Bronchial smooth muscle cell (primary cell): ENCODE results near the gene P2RY1. TPM values are rescaled to one million over a fixed set of nuclear protein-coding genes. Genes with fewer than 3 reads are reported as not detected.

Experiments
- total RNA-seq: library from RNA; depleted of rRNA; stranded (reverse); fragments of >200 nt; gene quantifications from 2 replicates; pipeline ENCODE4 v1.2.1, GENCODE V29; 2014

Gene P2RY1, protein sequence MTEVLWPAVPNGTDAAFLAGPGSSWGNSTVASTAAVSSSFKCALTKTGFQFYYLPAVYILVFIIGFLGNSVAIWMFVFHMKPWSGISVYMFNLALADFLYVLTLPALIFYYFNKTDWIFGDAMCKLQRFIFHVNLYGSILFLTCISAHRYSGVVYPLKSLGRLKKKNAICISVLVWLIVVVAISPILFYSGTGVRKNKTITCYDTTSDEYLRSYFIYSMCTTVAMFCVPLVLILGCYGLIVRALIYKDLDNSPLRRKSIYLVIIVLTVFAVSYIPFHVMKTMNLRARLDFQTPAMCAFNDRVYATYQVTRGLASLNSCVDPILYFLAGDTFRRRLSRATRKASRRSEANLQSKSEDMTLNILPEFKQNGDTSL
- 0.26 and 2.5 TPM in 2 replicates for total RNA-seq

GRCh38 chr3:152834776-152835600 is at the start of gene P2RY1:
Gene P2RY1, plus strand, starts transcription at chr3:152835131. Its CDS starts 652 bp downstream, at chr3:152835783.

